Right renal cortex interstitium (tissue), 3 donors: Measurements from ENCODE around the gene FBXO21. TPM values are rescaled to one million over a fixed set of nuclear protein-coding genes. Genes with fewer than 3 reads are reported as not detected.
A peak's percentile ranks its signal among the peaks of the same experiment; 100 is the strongest.
"Not testable (repeated sequence)": the region's sequence is repeated elsewhere in the genome, so short reads cannot be mapped to it uniquely, and the experiment has no call there.

Experiments
- DNase-seq, 3 donors: peaks; one replicate each; pipeline ENCODE4 v3.0.0-alpha.2; 2013; ENCODE audit warnings: low read depth in 3 of 3, low spot score in 2 of 3
- polyA plus RNA-seq, 3 donors: library from polyadenylated mRNA; unstranded; fragments of 120-200 nt; gene quantifications; one replicate each; pipeline ENCODE4 v1.2.1, GENCODE V29; 2013; ENCODE audit not compliant: insufficient read length in 3 of 3

FBXO21 gene
- polyA plus RNA-seq, 3 donors, result 60.4 to 62.6 (median 60.4) TPM

- no peak for DNase-seq
These were observed 17.4 kb upstream of the FBXO21 start for GRCh38 chr12:117207675-117208074.

DNA sequence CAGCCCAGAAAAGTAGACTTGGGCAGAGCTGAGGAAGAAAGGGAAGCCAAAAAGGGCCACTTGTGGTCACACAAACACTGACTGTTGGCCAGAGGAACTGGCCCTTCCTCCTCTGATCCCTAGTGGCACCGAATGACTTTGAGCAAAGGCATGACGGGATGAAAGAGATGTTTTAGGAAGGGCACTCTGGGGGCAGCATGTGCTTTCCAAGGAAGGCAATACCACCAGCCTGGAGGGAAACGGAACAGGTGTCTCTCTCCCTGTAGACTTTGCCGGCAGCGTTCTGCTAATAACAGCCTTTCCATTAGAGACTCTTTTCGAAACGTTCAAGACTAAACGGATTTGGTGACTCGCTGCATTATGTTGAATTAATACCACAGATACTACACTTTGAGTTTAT, 12.3 kb upstream of the FBXO21 start:
- DNase-seq, result no peak

- no peak for DNase-seq
These were observed 11.8 kb upstream of the FBXO21 start for GRCh38 chr12:117202033-117202432.

GRCh38 chr12:117199956-117200744, 9.9 kb upstream of the FBXO21 start:
- not testable (repeated sequence) for DNase-seq

- DNase-seq, result not testable (repeated sequence)
These were observed 6.1 kb upstream of the FBXO21 start for GRCh38 chr12:117196334-117196733.

- not testable (repeated sequence) for DNase-seq
These were observed 4.8 kb upstream of the FBXO21 start for GRCh38 chr12:117195027-117195426.

DNA sequence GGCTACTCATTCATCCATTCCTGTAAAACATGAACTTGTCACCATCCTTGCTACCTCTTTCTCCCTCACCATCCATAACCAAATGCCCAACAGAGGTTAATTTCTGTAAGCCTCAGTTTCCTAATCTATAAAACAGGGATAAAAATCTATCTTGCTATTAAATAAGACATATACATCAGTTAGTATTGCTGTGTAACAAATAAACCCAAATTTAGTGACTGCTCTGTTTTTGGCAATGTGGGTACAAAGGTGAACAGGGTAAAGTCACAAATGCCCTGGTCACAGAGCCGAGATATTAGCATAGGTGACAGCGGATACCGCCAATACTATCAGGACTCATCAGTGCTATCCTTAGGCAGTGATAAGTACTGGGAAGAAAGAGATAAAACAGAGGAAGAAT, 3.6 kb upstream of the FBXO21 start:
- no peak for DNase-seq

DNA sequence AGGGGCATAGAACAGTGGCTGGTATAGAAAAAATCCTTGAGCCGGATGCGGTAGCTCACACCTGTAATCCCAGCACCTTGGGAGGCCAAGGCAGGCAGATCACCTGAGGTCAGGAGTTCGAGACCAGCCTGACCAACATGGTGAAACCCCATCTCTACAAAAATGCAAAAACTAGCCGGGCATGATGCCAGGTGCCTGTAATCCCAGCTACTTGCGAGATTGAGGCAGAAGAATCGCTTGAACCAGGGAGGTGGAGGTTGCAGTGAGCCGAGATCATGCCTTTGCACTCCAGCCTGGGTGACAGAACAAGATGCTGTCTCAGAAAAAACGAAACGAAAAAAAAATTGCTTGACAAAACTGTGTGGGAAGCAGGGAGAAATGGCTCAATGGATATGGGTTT, 2.3 kb upstream of the FBXO21 start:
- not testable (repeated sequence) for DNase-seq

DNA sequence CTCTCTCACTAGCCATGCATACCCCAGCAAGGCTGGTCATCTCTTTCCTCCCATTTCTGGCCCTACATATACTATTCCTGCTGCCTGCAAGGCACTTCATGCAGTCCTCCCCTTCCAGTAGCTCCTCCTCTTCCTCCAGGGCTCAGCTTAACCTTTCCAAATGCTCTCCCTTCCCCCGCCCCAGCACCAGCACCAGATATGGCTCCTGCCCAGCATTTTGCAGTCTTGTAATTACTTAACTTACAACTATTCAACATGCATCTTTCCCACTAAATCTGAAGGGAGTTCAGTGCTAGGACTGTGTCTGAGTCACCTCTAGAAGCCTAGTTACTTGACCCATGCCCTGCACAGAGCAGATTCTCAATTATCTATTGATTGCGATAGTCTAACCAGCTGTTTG, 1.8 kb upstream of the FBXO21 start:
- DNase-seq, result no peak

- peak in 2 of 3 donors; percentile 15 to 23 for DNase-seq
These were observed 503 bp downstream of the FBXO21 start for GRCh38 chr12:117189725-117190209.

DNA sequence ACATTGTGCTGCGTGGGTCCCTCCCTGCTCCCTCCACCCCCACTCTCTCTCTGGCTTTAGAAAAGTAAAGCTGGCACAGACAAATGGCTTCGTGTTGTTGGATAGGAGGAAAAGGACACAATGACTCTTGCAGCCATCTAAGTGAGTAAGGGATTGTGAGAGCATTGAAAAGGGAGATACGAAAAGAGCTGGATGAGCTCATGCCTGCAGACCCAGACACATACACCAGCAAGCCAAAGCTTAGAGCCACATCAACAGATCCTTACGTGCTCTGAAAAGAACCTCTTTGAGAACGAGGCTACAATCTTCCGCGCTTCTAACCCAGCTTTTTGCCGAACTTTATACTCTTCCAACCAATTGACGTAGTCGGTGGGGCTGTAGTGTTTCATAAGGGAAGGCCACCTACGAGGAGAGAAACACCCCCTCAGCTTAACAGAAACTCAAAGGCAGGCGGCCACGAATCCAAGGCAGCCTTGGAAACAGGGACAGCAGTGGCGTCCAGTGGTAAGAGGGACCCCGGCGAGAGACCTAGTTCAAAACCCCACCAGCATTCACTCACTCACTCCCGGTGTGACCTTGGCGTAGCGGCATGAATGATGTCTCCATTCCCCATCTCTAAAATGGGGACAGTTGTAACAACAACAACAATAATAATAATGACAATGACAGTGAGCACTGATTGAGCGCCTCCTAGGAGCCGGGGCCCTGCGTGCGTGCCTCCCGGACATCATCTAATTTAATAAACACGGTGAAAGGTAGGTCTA, 1.1 kb downstream of the FBXO21 start:
- DNase-seq, result peak; percentile 23 to 45 (median 26)

- DNase-seq, result no peak
These were observed 2.1 kb downstream of the FBXO21 start for GRCh38 chr12:117188121-117188665.

GRCh38 chr12:117187421-117187820, 2.8 kb downstream of the FBXO21 start:
- DNase-seq, result peak in 2 of 3 donors; percentile 23 to 31

- no peak for DNase-seq
These were observed 7.4 kb downstream of the FBXO21 start for GRCh38 chr12:117182866-117183265.

DNA sequence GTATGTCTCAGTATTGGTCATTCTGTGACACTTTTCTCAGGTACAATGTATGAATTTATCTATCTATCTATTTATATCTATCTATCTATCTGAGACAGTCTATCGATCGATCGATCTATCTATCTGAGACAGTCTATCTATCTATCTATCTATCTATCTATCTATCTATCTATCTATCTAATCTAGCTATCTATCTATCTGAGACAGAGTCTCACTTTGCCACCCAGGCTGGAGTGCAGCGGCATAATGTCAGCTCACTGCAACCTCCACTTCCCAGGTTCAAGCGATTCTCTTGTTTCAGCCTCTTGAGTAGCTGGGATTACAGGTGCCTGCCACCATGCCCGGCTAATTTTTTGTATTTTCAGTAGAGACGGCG, 8.8 kb downstream of the FBXO21 start:
- DNase-seq, result not testable (repeated sequence)

GRCh38 chr12:117180758-117181467, 9.4 kb downstream of the FBXO21 start:
- DNase-seq, result no peak

DNA sequence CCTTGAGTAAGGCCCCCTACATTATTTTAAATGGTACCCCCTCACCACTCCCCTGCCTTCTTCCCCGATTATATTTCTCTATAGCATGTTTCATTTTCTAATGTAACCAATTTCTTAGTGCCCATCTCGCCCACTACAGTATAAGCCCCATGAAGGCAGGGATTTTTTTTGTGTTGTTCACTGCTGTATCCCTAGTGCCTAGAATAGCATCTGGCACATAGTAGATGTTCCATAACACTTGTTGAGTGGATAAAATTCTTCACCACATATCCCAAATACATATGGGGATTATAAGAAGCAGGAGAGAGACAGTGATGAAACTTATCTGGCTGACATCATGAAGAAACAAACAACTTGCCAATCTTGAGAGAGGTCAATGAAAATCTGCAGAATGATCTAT, 11.5 kb downstream of the FBXO21 start:
- no peak for DNase-seq

- DNase-seq, result no peak
These were observed 12.0 kb downstream of the FBXO21 start for GRCh38 chr12:117178301-117178700.

DNA sequence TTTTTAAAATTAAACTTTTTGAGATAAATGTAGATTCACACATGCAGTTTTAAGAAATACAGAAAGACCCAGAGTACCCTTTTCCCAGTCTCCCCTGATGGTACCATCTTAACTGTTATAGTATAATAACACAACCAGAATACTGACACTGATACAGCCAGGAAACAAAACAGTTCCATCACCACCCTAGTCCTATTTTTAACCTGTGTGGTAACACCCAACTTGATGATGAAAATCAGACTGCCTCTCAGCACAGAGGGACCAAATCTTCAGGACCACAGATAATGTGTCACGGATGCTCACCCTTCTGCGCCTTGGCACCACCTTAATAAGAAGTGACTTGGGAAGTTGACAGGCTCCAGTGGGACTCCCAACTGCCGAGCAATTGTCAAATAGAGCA, 18.1 kb downstream of the FBXO21 start:
- DNase-seq, result no peak

DNA sequence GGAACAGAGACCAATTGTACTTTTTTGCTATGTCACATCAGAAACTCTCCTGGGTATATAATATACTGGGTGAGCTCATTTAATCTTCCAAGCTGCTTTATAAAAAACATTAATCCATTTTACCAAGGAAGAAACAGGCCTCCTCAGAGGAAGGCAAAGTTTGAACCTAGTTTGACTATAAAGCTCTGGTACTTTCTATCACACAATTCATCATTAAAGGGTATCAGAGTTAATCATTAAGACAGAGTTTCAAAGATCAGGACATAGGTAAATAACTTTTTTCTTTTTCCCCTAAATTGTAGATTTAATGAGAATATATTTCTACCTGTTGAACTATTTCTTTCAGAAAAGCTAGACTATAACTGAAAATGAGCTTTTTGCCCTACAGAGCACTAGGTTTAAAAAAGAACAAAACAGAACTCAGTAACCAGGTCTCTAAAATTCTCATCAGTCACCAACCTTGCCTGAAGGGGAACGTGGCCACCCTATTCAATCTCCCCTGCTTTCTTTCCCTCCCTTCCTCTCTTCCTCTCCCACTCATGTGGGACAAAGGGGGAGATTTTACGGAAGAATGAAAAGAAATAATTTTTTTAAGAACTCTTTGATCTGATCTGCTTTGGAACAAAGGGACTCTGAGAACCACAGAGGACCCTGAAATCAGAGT, 18.6 kb downstream of the FBXO21 start:
- DNase-seq, result no peak
